Breast epithelium (tissue), 4 donors: ENCODE measurements around the gene GPR82. TPM values are rescaled to one million over a fixed set of nuclear protein-coding genes. Genes with fewer than 3 reads are reported as not detected.
A peak's percentile ranks its signal among the peaks of the same experiment; 100 is the strongest.

ENCODE experiments used
- DNase-seq, 2 donors: peaks; one replicate each; pipeline ENCODE4 v3.0.0-alpha.2; 2019; ENCODE audit warnings: low spot score in 2 of 2
- H3K27ac ChIP-seq, 2 donors: fragments of 200-600 bp; sonication (generic) in 1 of 2; one replicate each; pipeline ENCODE4 v1.5.1; 2016 to 2019; ENCODE audit warnings: mild to moderate bottlenecking in 1 of 2
- H3K27me3 ChIP-seq, 2 donors: fragments of 200-600 bp; sonication (generic) in 1 of 2; one replicate each; pipeline versions ENCODE4 v1.5.1 to v1.6.0; 2017 to 2019; ENCODE audit warnings: control low read depth in 1 of 2, mild to moderate bottlenecking in 1 of 2
- H3K36me3 ChIP-seq: fragments of 200-600 bp; one replicate; pipeline ENCODE4 v1.5.1; 2019
- H3K4me1 ChIP-seq, 2 donors: fragments of 200-600 bp; sonication (generic); one replicate each; pipeline ENCODE4 v1.5.1; 2016 to 2019; ENCODE audit warnings: control low read depth in 1 of 2
- H3K4me3 ChIP-seq, 3 donors: fragments of 200-600 bp; sonication (generic); 1 replicate in 2 of 3; 2 replicates in 1 of 3; pipeline ENCODE4 v1.5.1; 2016 to 2019; ENCODE audit warnings: mild to moderate bottlenecking in 3 of 3, moderate library complexity in 2 of 3
- H3K9me3 ChIP-seq, 2 donors: fragments of 200-600 bp; sonication (generic) in 1 of 2; one replicate each; pipeline ENCODE4 v1.5.1; 2016 to 2019; ENCODE audit warnings: control low read depth in 1 of 2
- CTCF ChIP-seq, 3 donors: fragments of 450-650 bp; IDR thresholded peaks; one replicate each; pipeline ENCODE4 v1.5.1; 2016 to 2017; ENCODE audit warnings: antibody characterized with exemption in 3 of 3, mild to moderate bottlenecking in 3 of 3, moderate library complexity in 3 of 3
- POLR2A ChIP-seq: fragments of 450-650 bp; IDR thresholded peaks from one replicate; pipeline ENCODE4 v1.6.1; 2016; ENCODE audit warnings: antibody characterized with exemption, mild to moderate bottlenecking, moderate library complexity
- POLR2AphosphoS5 ChIP-seq, 3 donors: sonication (generic); formaldehyde crosslinking; IDR thresholded peaks; one replicate each; pipeline ENCODE4 v1.6.1; 2017; ENCODE audit warnings: antibody characterized with exemption in 3 of 3
- intact Hi-C: fragments of 100-400 bp; cut with DNase I; formaldehyde crosslinking; loops from one replicate; pipeline ENCODE4 v1.15.1; 2023; ENCODE audit warnings: low total_unique reads
- total RNA-seq, 3 donors: library from RNA; depleted of rRNA; stranded (reverse); fragments of >200 nt; gene quantifications; one replicate each; pipeline ENCODE4 v1.1.0, GENCODE V29; 2016

Gene GPR82
- total RNA-seq, 3 donors from 2014 or later: 0.16 to 0.44 (median 0.33) TPM

- intact Hi-C loops: no loop called here
- no peak overlapping the region for H3K27ac ChIP-seq
- H3K4me1 ChIP-seq: no peaks in the 10 kb centered on the region
- no peak overlapping the region for H3K4me3 ChIP-seq
- H3K36me3 ChIP-seq: no peaks in the 10 kb centered on the region
- H3K9me3 ChIP-seq: no peaks in the 10 kb centered on the region
- DNase-seq: no peak
- H3K27me3 ChIP-seq: peaks cover 0 to 33% of the 10 kb centered on the region in 2 donors
- TF ChIP-seq POLR2A: no peak
- TF ChIP-seq POLR2AphosphoS5 (IDR thresholded peaks at IDR 0.05): no peak
- no peak for TF ChIP-seq CTCF (IDR thresholded peaks at IDR 0.05)
Observed at GRCh38 chrX:41686788-41687187, 37.2 kb upstream of the GPR82 start.

- Histone ChIP-seq H3K27me3 (peaks cover 0 to 37% of the 10 kb centered on the region in 2 donors), H3K9me3 (no peaks in the 10 kb centered on the region), H3K4me1 (no peaks in the 10 kb centered on the region), H3K27ac (no peak overlapping the region), H3K36me3 (no peaks in the 10 kb centered on the region), H3K4me3 (no peak overlapping the region)
- no peak for DNase-seq
- no peak for TF ChIP-seq POLR2A
- no peak for TF ChIP-seq CTCF (IDR thresholded peaks at IDR 0.05)
- no peak for TF ChIP-seq POLR2AphosphoS5 (IDR thresholded peaks at IDR 0.05)
- intact Hi-C loops: no loop called here
Observed at GRCh38 chrX:41688156-41688555, 35.8 kb upstream of the GPR82 start.

- Histone ChIP-seq H3K9me3 (no peaks in the 10 kb centered on the region), H3K27ac (no peak within 1 kb of the TSS), H3K27me3 (peaks cover 0 to 37% of the 10 kb centered on the region in 2 donors), H3K4me3 (peak within 1 kb of the TSS in 1 of 3 donors; percentile 22), H3K36me3 (no peaks in the 10 kb centered on the region), H3K4me1 (no peaks in the 10 kb centered on the region)
- intact Hi-C loops: no loop called here
- TF ChIP-seq POLR2AphosphoS5 (IDR thresholded peaks at IDR 0.05) (no peak), CTCF (IDR thresholded peaks at IDR 0.05) (no peak), POLR2A (no peak)
- DNase-seq: no peak
Observed at GRCh38 chrX:41688835-41689234, 35.1 kb upstream of the GPR82 start, which contains the start of gene GPR34. Gene GPR34 (plus strand): TSS chrX:41688973. CDS start chrX:41695634, 6,661 bp downstream.

GRCh38 chrX:41689711-41690110 lies 34.3 kb upstream of the GPR82 start:
- H3K4me1 ChIP-seq: no peaks in the 10 kb centered on the region
- H3K9me3 ChIP-seq: no peaks in the 10 kb centered on the region
- H3K4me3 ChIP-seq: peak overlapping the region in 1 of 3 donors; percentile 22
- no peak for DNase-seq
- intact Hi-C loops: loop anchor here (5.0 kb wide), 1 partner anchor 532 kb away; no protein-coding TSS in a partner anchor
- TF ChIP-seq CTCF (IDR thresholded peaks at IDR 0.05) (no peak), POLR2AphosphoS5 (IDR thresholded peaks at IDR 0.05) (no peak), POLR2A (no peak)
- H3K36me3 ChIP-seq: no peaks in the 10 kb centered on the region
- peaks cover 0 to 35% of the 10 kb centered on the region in 2 donors for H3K27me3 ChIP-seq
- H3K27ac ChIP-seq: no peak overlapping the region

- no peak for TF ChIP-seq POLR2A
- no peak for TF ChIP-seq CTCF (IDR thresholded peaks at IDR 0.05)
- no peak for TF ChIP-seq POLR2AphosphoS5 (IDR thresholded peaks at IDR 0.05)
- Histone ChIP-seq H3K27ac (no peak overlapping the region), H3K27me3 (peaks cover 0 to 23% of the 10 kb centered on the region in 2 donors), H3K36me3 (no peaks in the 10 kb centered on the region), H3K4me1 (no peaks in the 10 kb centered on the region), H3K4me3 (no peak overlapping the region), H3K9me3 (no peaks in the 10 kb centered on the region)
- no peak for DNase-seq
- intact Hi-C loops: loop anchor here (5.0 kb wide), 1 partner anchor 535 kb away; no protein-coding TSS in a partner anchor
Observed at GRCh38 chrX:41692162-41692749, 31.7 kb upstream of the GPR82 start.
